Thyroid gland (tissue), 4 donors: ENCODE data around the gene NTN1.

Experiments
- CTCF ChIP-seq, 6 experiments: fragments of 200-600 bp in 3 of 6; fragments of 450-650 bp in 3 of 6; sonication (generic) in 3 of 6; IDR thresholded peaks; one replicate each; pipeline ENCODE4 v1.5.1; 2016 to 2019; ENCODE audit warnings: antibody characterized with exemption in 6 of 6, mild to moderate bottlenecking in 2 of 6, inconsistent platforms in 1 of 6, moderate library complexity in 1 of 6
- POLR2A ChIP-seq, 2 donors: fragments of 450-650 bp; IDR thresholded peaks; one replicate each; pipeline ENCODE4 v1.6.1; 2017; ENCODE audit warnings: antibody characterized with exemption in 2 of 2, mild to moderate bottlenecking in 2 of 2, moderate library complexity in 1 of 2

- no peak for TF ChIP-seq CTCF (IDR thresholded peaks at IDR 0.05)
- no peak for TF ChIP-seq POLR2A (IDR thresholded peaks at IDR 0.05)
Measured at GRCh38 chr17:9105068-9105868, 84.0 kb downstream of the NTN1 start.
